ENCODE measurements around the gene HOXD1. TPM values are rescaled to one million over a fixed set of nuclear protein-coding genes. Genes with fewer than 3 reads are reported as not detected.

Gene HOXD1
- total and polyA plus RNA-seq, 2 experiments from 2014 or later, result not detected

- no peak overlapping the region for H3K27ac ChIP-seq
- no peaks in the 10 kb centered on the region for H3K4me1 ChIP-seq (ENCODE audit: low read depth)
- DNase-seq (ENCODE audit: low read depth in 1 of 2, low spot score in 1 of 2), result no peak
- no peak for TF ChIP-seq CTCF (IDR thresholded peaks at IDR 0.05; ENCODE audit: low read depth, low read length)
- peaks cover 100% of the 10 kb centered on the region for H3K27me3 ChIP-seq
- H3K4me3 ChIP-seq, result no peak overlapping the region
- H3K36me3 ChIP-seq, result no peaks in the 10 kb centered on the region
- no peaks in the 10 kb centered on the region for H3K9me3 ChIP-seq (ENCODE audit: low read depth)
These were observed 4.6 kb downstream of the HOXD1 start for GRCh38 chr2:176193048-176193447.

DNA sequence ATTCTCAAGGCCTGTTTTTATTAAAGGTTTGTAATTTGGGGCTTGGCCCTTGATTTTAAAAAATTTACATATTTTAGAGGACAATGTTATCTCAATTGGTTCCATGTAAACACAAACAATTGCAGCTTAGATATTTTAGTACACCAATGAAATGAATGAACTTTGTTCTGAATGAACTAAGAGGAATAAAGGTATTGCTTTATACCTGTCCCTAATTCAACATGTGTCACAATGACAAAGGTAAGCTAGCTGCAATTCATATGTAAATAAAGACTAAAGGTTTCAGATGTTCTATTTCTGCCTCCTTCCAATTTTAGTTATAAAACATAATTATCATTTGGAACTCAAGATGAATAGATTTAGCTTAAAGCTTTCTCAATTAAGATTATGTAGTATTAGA is 11.4 kb downstream of the HOXD1 start:
- Histone ChIP-seq H3K27ac (no peak overlapping the region), H3K36me3 (no peaks in the 10 kb centered on the region), H3K27me3 (peaks cover 75% of the 10 kb centered on the region), H3K9me3 (ENCODE audit: low read depth) (no peaks in the 10 kb centered on the region), H3K4me3 (no peak overlapping the region), H3K4me1 (ENCODE audit: low read depth) (no peaks in the 10 kb centered on the region)
- DNase-seq (ENCODE audit: low read depth in 1 of 2, low spot score in 1 of 2), result no peak
- no peak for TF ChIP-seq CTCF (IDR thresholded peaks at IDR 0.05; ENCODE audit: low read depth, low read length)

GRCh38 chr2:176200971-176201370 is 12.5 kb downstream of the HOXD1 start:
- DNase-seq (ENCODE audit: low read depth in 1 of 2, low spot score in 1 of 2), result no peak
- Histone ChIP-seq H3K27me3 (peaks cover 73% of the 10 kb centered on the region), H3K9me3 (ENCODE audit: low read depth) (no peaks in the 10 kb centered on the region), H3K4me1 (ENCODE audit: low read depth) (no peaks in the 10 kb centered on the region), H3K36me3 (no peaks in the 10 kb centered on the region), H3K4me3 (no peak overlapping the region), H3K27ac (no peak overlapping the region)
- no peak for TF ChIP-seq CTCF (IDR thresholded peaks at IDR 0.05; ENCODE audit: low read depth, low read length)

DNA sequence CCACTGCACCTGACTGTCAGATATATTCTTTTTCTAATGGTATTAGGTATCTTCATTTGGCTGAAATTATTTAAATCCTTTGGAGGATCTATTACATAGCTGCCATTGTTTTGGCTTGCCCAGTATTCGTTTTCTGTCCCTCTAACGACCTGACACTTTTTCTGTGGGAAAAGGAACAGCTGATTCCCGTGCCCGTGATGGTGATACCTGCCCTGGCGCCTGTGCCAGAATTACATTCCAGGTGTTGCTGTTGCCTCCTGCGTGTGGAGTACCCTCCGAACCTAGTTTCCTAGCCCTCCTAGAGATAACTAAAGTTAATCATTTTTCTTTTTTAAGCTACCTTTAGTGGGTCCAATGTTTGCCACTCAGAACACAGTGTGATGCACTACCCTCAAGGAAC is 14.0 kb downstream of the HOXD1 start:
- Histone ChIP-seq H3K27me3 (peaks cover 63% of the 10 kb centered on the region), H3K4me1 (ENCODE audit: low read depth) (no peaks in the 10 kb centered on the region), H3K36me3 (no peaks in the 10 kb centered on the region), H3K4me3 (no peak overlapping the region), H3K9me3 (ENCODE audit: low read depth) (no peaks in the 10 kb centered on the region), H3K27ac (no peak overlapping the region)
- TF ChIP-seq CTCF (IDR thresholded peaks at IDR 0.05; ENCODE audit: low read depth, low read length), result no peak
- DNase-seq (ENCODE audit: low read depth in 1 of 2, low spot score in 1 of 2), result no peak

DNA sequence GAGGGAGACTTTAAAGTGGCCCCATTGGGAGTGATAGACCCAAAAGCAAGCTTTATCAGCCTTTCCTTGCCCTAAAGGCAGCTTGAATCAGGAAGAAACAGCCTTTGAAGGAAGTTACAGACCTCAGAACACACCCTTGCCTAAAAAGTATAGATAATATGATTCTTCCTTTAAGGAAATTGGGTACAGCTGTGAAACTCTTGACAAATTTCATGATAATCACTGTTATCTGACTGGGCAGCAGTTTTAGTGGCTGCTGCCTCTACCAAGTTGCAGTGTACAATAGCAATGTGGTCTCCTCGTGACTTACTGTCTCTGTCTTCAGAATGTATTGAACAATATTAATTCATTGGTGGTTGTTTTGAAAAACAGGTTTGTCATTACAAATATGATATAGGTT is 16.7 kb downstream of the HOXD1 start:
- Histone ChIP-seq H3K27me3 (peaks cover 49% of the 10 kb centered on the region), H3K4me1 (ENCODE audit: low read depth) (no peaks in the 10 kb centered on the region), H3K36me3 (no peaks in the 10 kb centered on the region), H3K27ac (no peak overlapping the region), H3K9me3 (ENCODE audit: low read depth) (no peaks in the 10 kb centered on the region), H3K4me3 (no peak overlapping the region)
- DNase-seq (ENCODE audit: low read depth in 1 of 2, low spot score in 1 of 2), result no peak
- TF ChIP-seq CTCF (IDR thresholded peaks at IDR 0.05; ENCODE audit: low read depth, low read length), result no peak

DNA sequence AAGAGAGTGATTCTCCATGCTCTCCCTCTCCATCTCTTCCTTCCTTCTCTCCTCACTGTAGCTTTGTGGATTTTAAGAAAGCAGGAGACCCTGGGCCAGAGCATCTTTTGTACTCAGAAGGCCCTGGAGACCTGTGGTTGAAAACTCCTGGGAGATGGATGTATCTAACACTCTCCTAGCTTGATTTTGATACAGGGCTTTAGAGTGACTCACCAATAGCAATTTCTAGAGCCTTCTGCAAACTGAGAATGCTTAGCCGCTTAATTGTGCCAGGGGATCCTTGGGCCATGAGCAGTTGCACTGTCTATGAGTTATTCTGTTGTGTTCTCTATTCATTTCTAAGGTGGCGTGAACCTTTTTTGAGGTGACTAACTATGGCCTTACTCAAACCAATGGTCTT is 17.7 kb downstream of the HOXD1 start:
- TF ChIP-seq CTCF (IDR thresholded peaks at IDR 0.05; ENCODE audit: low read depth, low read length), result no peak
- no peak for DNase-seq (ENCODE audit: low read depth in 1 of 2, low spot score in 1 of 2)
- H3K4me1 ChIP-seq (ENCODE audit: low read depth), result no peaks in the 10 kb centered on the region

More for the DNA sequence above, 17.7 kb downstream of the HOXD1 start:
- Histone ChIP-seq H3K27me3 (peaks cover 48% of the 10 kb centered on the region), H3K4me3 (no peak overlapping the region), H3K9me3 (ENCODE audit: low read depth) (no peaks in the 10 kb centered on the region), H3K36me3 (no peaks in the 10 kb centered on the region), H3K27ac (no peak overlapping the region)

All from cardiac muscle cell (in vitro differentiated cells and primary cell).